H1 (cell line): ENCODE measurements around the gene ZNF85. TPM values are rescaled to one million over a fixed set of nuclear protein-coding genes. Genes with fewer than 3 reads are reported as not detected.
A peak's percentile ranks its signal among the peaks of the same experiment; 100 is the strongest.

Experiments
- CTCF ChIA-PET: fragments of 300-600 bp; sonication (Branson Sonifier 250); formaldehyde crosslinking; loops from one replicate; lab custom pipeline; 2021; ENCODE audit not compliant: partially characterized antibody; lab: Charles Lee
- POLR2A ChIA-PET: fragments of 300-600 bp; sonication (Branson Sonifier 250); formaldehyde crosslinking; loops from one replicate; lab custom pipeline; 2021; ENCODE audit warnings: inconsistent platforms; ENCODE audit not compliant: partially characterized antibody; lab: Charles Lee
- DNase-seq, 2 experiments: peaks; one replicate each; pipeline versions ENCODE4 v3.0.0 to v3.0.0-alpha.2; 2010 to 2022; ENCODE audit warnings: low spot score in 2 of 2, low read depth in 1 of 2, mixed read lengths in 1 of 2
- FAIRE-seq: peaks from 2 replicates; lab custom pipeline; 2011; peaks lifted over from hg19 to GRCh38; lab: Jason Lieb, UNC
- H2AFZ ChIP-seq: 2 replicates; pipeline ENCODE4 v1.8.1; 2012; ENCODE audit warnings: low read length, inconsistent platforms
- H2AK5ac ChIP-seq: 2 replicates; pipeline ENCODE4 v1.6.1; 2013; ENCODE audit warnings: low read depth, low read length
- H2BK120ac ChIP-seq: replicated peaks from 2 replicates; pipeline ENCODE3; 2013; ENCODE audit warnings: low read depth, low read length, inconsistent platforms
- H2BK12ac ChIP-seq: 2 replicates; pipeline ENCODE4 v1.6.1; 2013; ENCODE audit warnings: low read depth, low read length
- H2BK15ac ChIP-seq: 2 replicates; pipeline ENCODE4 v1.6.1; 2013; ENCODE audit warnings: low read length
- H2BK20ac ChIP-seq: 2 replicates; pipeline ENCODE4 v1.6.1; 2013; ENCODE audit warnings: low read length
- H2BK5ac ChIP-seq: 2 replicates; pipeline ENCODE4 v1.6.1; 2013; ENCODE audit warnings: low read depth, low read length
- H3K14ac ChIP-seq: 2 replicates; pipeline ENCODE4 v1.6.1; 2013; ENCODE audit warnings: inconsistent platforms; ENCODE audit not compliant: insufficient read length
- H3K18ac ChIP-seq: 2 replicates; pipeline ENCODE4 v1.6.1; 2013; ENCODE audit warnings: low read length; ENCODE audit errors: extremely low read depth
- H3K23ac ChIP-seq: 2 replicates; pipeline ENCODE4 v1.6.1; 2013; ENCODE audit warnings: inconsistent platforms; ENCODE audit not compliant: insufficient read length
- H3K23me2 ChIP-seq: 2 replicates; pipeline ENCODE4 v1.6.1; 2013; ENCODE audit warnings: low read depth, low read length
- H3K27ac ChIP-seq: 2 replicates; pipeline ENCODE4 v1.6.1; 2011; ENCODE audit warnings: low read depth, low read length, inconsistent platforms
- H3K27me3 ChIP-seq, 4 experiments: replicated peaks in 1 of 4; 1 replicate in 1 of 4; 2 replicates in 3 of 4; pipeline versions ENCODE4 v1.6.1 to v1.8.1; 2011 to 2013; ENCODE audit warnings: low read length in 3 of 4, mild to moderate bottlenecking in 3 of 4, inconsistent platforms in 2 of 4, mixed read lengths in 2 of 4, moderate library complexity in 1 of 4; ENCODE audit not compliant: control insufficient read depth in 3 of 4, insufficient read depth in 3 of 4; ENCODE audit errors: extremely low read depth in 1 of 4
- H3K36me3 ChIP-seq, 4 experiments: 2 replicates each; pipeline versions ENCODE4 v1.6.1 to v1.8.1; 2011 to 2013; ENCODE audit warnings: mild to moderate bottlenecking in 4 of 4, low read length in 3 of 4, moderate library complexity in 2 of 4, control low read depth in 1 of 4, inconsistent platforms in 1 of 4; ENCODE audit not compliant: insufficient read depth in 4 of 4, control insufficient read depth in 2 of 4
- H3K4ac ChIP-seq: replicated peaks from 2 replicates; pipeline ENCODE3; 2013; ENCODE audit warnings: low read length, low read depth, mixed read lengths, inconsistent platforms; ENCODE audit not compliant: insufficient read length
- H3K4me1 ChIP-seq, 4 experiments: replicated peaks in 1 of 4; 1 replicate in 1 of 4; 2 replicates in 3 of 4; pipeline versions ENCODE4 v1.6.1 to v1.8.1; 2011 to 2013; ENCODE audit warnings: low read length in 3 of 4, inconsistent platforms in 2 of 4, mixed read lengths in 1 of 4; ENCODE audit not compliant: insufficient read depth in 4 of 4, control insufficient read depth in 3 of 4
- H3K4me2 ChIP-seq, 2 experiments: 2 replicates each; pipeline versions ENCODE4 v1.6.1 to v1.8.1; 2011 to 2013; ENCODE audit warnings: low read depth in 2 of 2, low read length in 2 of 2, control low read depth in 1 of 2, inconsistent platforms in 1 of 2, mild to moderate bottlenecking in 1 of 2; ENCODE audit not compliant: insufficient read depth in 1 of 2
- H3K4me3 ChIP-seq, 4 experiments: fragments of 200-600, 300-600 bp in 1 of 4; sonication (generic), shearing (Covaris generic), sonication (Bioruptor Twin) in 1 of 4; 2 replicates each; pipeline versions ENCODE4 v1.5.1 to v1.8.1; 2011 to 2016; ENCODE audit warnings: low read length in 4 of 4, low read depth in 3 of 4, control low read depth in 2 of 4, inconsistent platforms in 2 of 4, mild to moderate bottlenecking in 2 of 4, mixed read lengths in 1 of 4, moderate library complexity in 1 of 4; ENCODE audit not compliant: insufficient read depth in 2 of 4; ENCODE audit errors: extremely low read depth in 1 of 4
- H3K56ac ChIP-seq: replicated peaks from 2 replicates; pipeline ENCODE3; 2013; ENCODE audit warnings: low read depth, mild to moderate bottlenecking, mixed read lengths, low read length, inconsistent platforms; ENCODE audit not compliant: insufficient read length
- H3K79me1 ChIP-seq: 2 replicates; pipeline ENCODE4 v1.6.1; 2013; ENCODE audit warnings: low read depth, low read length, control low read depth
- H3K79me2 ChIP-seq, 2 experiments: 2 replicates each; pipeline versions ENCODE4 v1.6.1 to v1.8.1; 2012 to 2013; ENCODE audit warnings: low read length in 2 of 2, mild to moderate bottlenecking in 2 of 2, inconsistent platforms in 1 of 2; ENCODE audit not compliant: insufficient read depth in 2 of 2, control insufficient read depth in 1 of 2
- H3K9ac ChIP-seq, 4 experiments: replicated peaks in 1 of 4; 1 replicate in 1 of 4; 2 replicates in 3 of 4; pipeline versions ENCODE4 v1.6.1 to v1.8.1; 2011 to 2013; ENCODE audit warnings: low read depth in 3 of 4, low read length in 3 of 4, control low read depth in 2 of 4, mild to moderate bottlenecking in 2 of 4, moderate library complexity in 2 of 4, inconsistent platforms in 1 of 4; ENCODE audit errors: extremely low read depth in 1 of 4
- H3K9me3 ChIP-seq, 2 experiments: 2 replicates each; pipeline versions ENCODE4 v1.6.1 to v1.8.1; 2012 to 2013; ENCODE audit warnings: mild to moderate bottlenecking in 2 of 2, moderate library complexity in 2 of 2, control low read depth in 1 of 2, inconsistent platforms in 1 of 2, low read depth in 1 of 2, low read length in 1 of 2, mixed read lengths in 1 of 2; ENCODE audit not compliant: insufficient read depth in 2 of 2
- H4K20me1 ChIP-seq, 2 experiments: replicated peaks in 1 of 2; 2 replicates each; pipeline versions ENCODE3 to v1.8.1; 2011 to 2013; ENCODE audit warnings: inconsistent platforms in 2 of 2, low read length in 2 of 2, mild to moderate bottlenecking in 1 of 2; ENCODE audit not compliant: insufficient read depth in 2 of 2, control insufficient read depth in 1 of 2
- H4K5ac ChIP-seq: 2 replicates; pipeline ENCODE4 v1.6.1; 2013; ENCODE audit warnings: low read length, low read depth, mixed read lengths, inconsistent platforms; ENCODE audit not compliant: insufficient read length
- H4K8ac ChIP-seq: 2 replicates; pipeline ENCODE4 v1.8.0; 2013; ENCODE audit warnings: mild to moderate bottlenecking, moderate library complexity, low read length, inconsistent platforms; ENCODE audit not compliant: insufficient read depth; ENCODE audit errors: extremely low read depth
- H4K91ac ChIP-seq: replicated peaks from 2 replicates; pipeline ENCODE3; 2013; ENCODE audit warnings: low read length, mixed read lengths, inconsistent platforms; ENCODE audit not compliant: insufficient read length
- CHD2 ChIP-seq: IDR thresholded peaks from 2 replicates; pipeline ENCODE4 v1.6.1; 2012; ENCODE audit warnings: low read length, improper control_type of control experiment
- JUND ChIP-seq: IDR thresholded peaks from 2 replicates; pipeline ENCODE4 v1.6.1; 2011; ENCODE audit warnings: mild to moderate bottlenecking, improper control_type of control experiment, low read length
- KDM4A ChIP-seq: IDR thresholded peaks from one replicate; pipeline ENCODE4 v1.7.1; 2012; ENCODE audit warnings: low read depth, mild to moderate bottlenecking, moderate library complexity, low read length, inconsistent platforms; ENCODE audit not compliant: severe bottlenecking
- RNF2 ChIP-seq: fragments of 200-900, 300-1000 bp; sonication (generic); IDR thresholded peaks from 2 replicates; pipeline ENCODE4 v1.7.1; 2016; ENCODE audit warnings: borderline replicate concordance, low read depth, mild to moderate bottlenecking, antibody characterized with exemption, low read length; ENCODE audit not compliant: poor library complexity, severe bottlenecking; ENCODE audit errors: missing control alignments
- WGBS, 2 experiments: shearing (Covaris generic) in 1 of 2; methylation state at CpG; one replicate each; pipeline versions ENCODE4 v1.1.6 to v1.1.7; 2013 to 2015; ENCODE audit warnings: low lambda C conversion rate in 2 of 2, mixed read lengths in 2 of 2, inconsistent platforms in 1 of 2, low coverage in 1 of 2, missing lambda C conversion rate in 1 of 2; ENCODE audit not compliant: insufficient replicate concordance in 2 of 2, insufficient coverage in 1 of 2, insufficient read length in 1 of 2; ENCODE audit errors: extremely low coverage in 1 of 2, missing lambda C conversion rate in 1 of 2; 5-methylcytosine and 5-hydroxymethylcytosine counted together
- polyA plus RNA-seq, 7 experiments: library from polyadenylated mRNA; depleted of rRNA in 3 of 7; stranded (reverse) in 5 of 7; unstranded in 2 of 7; fragments of >200 nt in 5 of 7; fragments of 200-250 nt in 2 of 7; gene quantifications; 1 replicate in 5 of 7; 2 replicates in 1 of 7; 4 replicates in 1 of 7; pipeline versions ENCODE4 v1.2.1 to v1.2.3, GENCODE V29; 2011 to 2013; ENCODE audit warnings: missing spikeins in 2 of 7, mixed read lengths in 2 of 7
- total RNA-seq: library from RNA; stranded (reverse); fragmentation: NEBNext Ultra II Directional; extraction: Animal tissue kit (Norgen Biotek cat#: 25700); gene quantifications from 2 replicates; pipeline ENCODE4 v1.2.1, GENCODE V29; 2021

The ZNF85 gene
- total and polyA plus RNA-seq, 2 of the 8 experiments (the other 6 are each of a cell fraction or from before 2014, with no cell fraction given): 7.6 to 22.2 TPM

- Histone ChIP-seq H3K18ac (no peak overlapping the region), H2BK120ac (no peak overlapping the region), H4K20me1 (no peaks in the 10 kb centered on the region), H4K91ac (no peak overlapping the region), H2BK12ac (no peak overlapping the region), H3K23me2 (no peaks in the 10 kb centered on the region), H2AFZ (no peak overlapping the region), H3K9me3 (no peaks in the 10 kb centered on the region), H4K8ac (no peak overlapping the region), H3K4me3 (no peak overlapping the region), H2BK20ac (no peak overlapping the region), H3K23ac (no peak overlapping the region), H2AK5ac (no peak overlapping the region), H3K27me3 (no peaks in the 10 kb centered on the region), H3K4me2 (no peak overlapping the region), H3K4ac (no peak overlapping the region), H3K27ac (no peak overlapping the region), H3K36me3 (peaks cover 0 to 14% (median 2%) of the 10 kb centered on the region in 4 experiments; a peak in 4 of 8 replicates), H3K4me1 (no peaks in the 10 kb centered on the region; a peak in 1 of 7 replicates), H3K79me2 (peaks cover 4 to 82% of the 10 kb centered on the region in 2 experiments; a peak in 3 of 4 replicates), H3K9ac (no peak overlapping the region), H2BK5ac (no peak overlapping the region), H3K14ac (no peak overlapping the region), H4K5ac (no peak overlapping the region), H3K79me1 (peaks cover 4% of the 10 kb centered on the region; the same call in 1 of the 2 replicates), H3K56ac (no peak overlapping the region), H2BK15ac (no peak overlapping the region)
- ChIA-PET CTCF (no interaction called here), POLR2A (interaction anchor here (1.7 kb wide), 1 partner anchor 9 kb away, joined by 7 read pairs; no protein-coding TSS in a partner anchor)
- WGBS, 2 experiments: 81% methylated on average over 1 of the region's 1 CpG; no CpG with 5 or more reads in 1 of the 2 experiments
- FAIRE-seq (no peak), DNase-seq (peak in 1 of 2 experiments; percentile 23)
- TF ChIP-seq CHD2 (no peak), KDM4A (no peak), RNF2 (no peak), JUND (no peak)
These were observed 5.3 kb downstream of the ZNF85 start for GRCh38 chr19:20928371-20928770.
